CD4-positive, alpha-beta T cell treated with Interferon gamma for 1 hour (primary cell): ENCODE data around the gene SEPTIN1.

ENCODE experiments used
- DNase-seq: peaks from one replicate; pipeline ENCODE4 v3.0.0-alpha.2; 2020

Gene SEPTIN1

GRCh38 chr16:30375864-30376263 lies 6.5 kb downstream of the SEPTIN1 start:
- DNase-seq = no peak

GRCh38 chr16:30374538-30374937 lies 7.8 kb downstream of the SEPTIN1 start, which contains the start of gene MYL11:
MYL11 (plus strand) TSS chr16:30374802; CDS start chr16:30374858, 56 bp downstream.
- no peak for DNase-seq

- no peak for DNase-seq
Observed at GRCh38 chr16:30372725-30373124, 9.6 kb downstream of the SEPTIN1 start.

GRCh38 chr16:30372038-30372712 lies 10.2 kb downstream of the SEPTIN1 start:
- DNase-seq = no peak

- no peak for DNase-seq
Observed at GRCh38 chr16:30371248-30371816, 11.0 kb downstream of the SEPTIN1 start.

- DNase-seq = peak; percentile 100
Observed at GRCh38 chr16:30370456-30371247, 11.7 kb downstream of the SEPTIN1 start, which contains the start of gene TBC1D10B. TBC1D10B (minus strand) TSS chr16:30370494; CDS start chr16:30370183, 311 bp downstream.

- DNase-seq = no peak
Observed at GRCh38 chr16:30369938-30370455, 12.4 kb downstream of the SEPTIN1 start.

GRCh38 chr16:30369091-30369937 lies 13.0 kb downstream of the SEPTIN1 start:
- DNase-seq = no peak

- DNase-seq = no peak
Observed at GRCh38 chr16:30368792-30369090, 13.6 kb downstream of the SEPTIN1 start.

GRCh38 chr16:30368122-30368791 lies 14.1 kb downstream of the SEPTIN1 start:
- no peak for DNase-seq

- no peak for DNase-seq
Observed at GRCh38 chr16:30367349-30368009, 14.9 kb downstream of the SEPTIN1 start.

GRCh38 chr16:30366511-30366910 lies 15.8 kb downstream of the SEPTIN1 start:
- no peak for DNase-seq

GRCh38 chr16:30365200-30365599 lies 17.2 kb downstream of the SEPTIN1 start:
- no peak for DNase-seq

- no peak for DNase-seq
Observed at GRCh38 chr16:30361180-30361579, 21.2 kb downstream of the SEPTIN1 start.

- DNase-seq = no peak
Observed at GRCh38 chr16:30359871-30360170, 22.5 kb downstream of the SEPTIN1 start.

- DNase-seq = no peak
Observed at GRCh38 chr16:30358990-30359870, 23.1 kb downstream of the SEPTIN1 start.

GRCh38 chr16:30358577-30358936 lies 23.8 kb downstream of the SEPTIN1 start:
- no peak for DNase-seq

- DNase-seq = no peak
Observed at GRCh38 chr16:30357715-30358576, 24.4 kb downstream of the SEPTIN1 start.

GRCh38 chr16:30357085-30357714 lies 25.2 kb downstream of the SEPTIN1 start:
- DNase-seq = no peak
